NCI-H2107 treated with DMSO at 0.1 percent for 48 hours (cell line): ENCODE data around the gene DLG3.
"Not testable (repeated sequence)": the region's sequence is repeated elsewhere in the genome, so short reads cannot be mapped to it uniquely, and the experiment has no call there.

Experiments
- DNase-seq: peaks from one replicate; lab custom pipeline; 2025; ENCODE audit not compliant: unreplicated experiment; lab: John Stamatoyannopoulos, UW

DLG3 gene

GRCh38 chrX:70444326-70444945 is at the start of gene DLG3:
TSS of gene DLG3 (plus strand) at chrX:70444835. CDS start at chrX:70445202, 367 bp downstream.
- no peak for DNase-seq

- no peak for DNase-seq
These were observed 45.7 kb upstream of the DLG3 start for GRCh38 chrX:70398899-70399298.

- not testable (repeated sequence) for DNase-seq
These were observed 44.5 kb upstream of the DLG3 start for GRCh38 chrX:70400181-70400580.

DNA sequence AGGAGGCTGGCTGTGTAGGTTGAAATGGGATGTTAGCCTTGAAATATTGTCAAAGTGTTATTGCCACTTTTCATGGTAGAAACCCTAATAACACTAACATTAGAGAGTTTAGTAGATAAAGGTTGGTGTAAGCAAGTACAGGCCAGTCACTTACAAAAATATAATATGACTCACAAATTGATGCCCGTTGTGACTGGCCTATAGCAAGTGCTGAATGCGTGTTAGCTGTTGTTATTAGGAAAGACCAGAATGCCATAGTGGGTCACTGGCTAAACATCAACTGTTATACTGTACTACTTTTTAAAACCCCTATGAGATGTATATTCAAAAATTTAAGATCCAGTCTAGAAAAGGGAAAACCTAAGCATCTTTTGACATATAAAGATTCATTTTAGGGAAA is 41.9 kb upstream of the DLG3 start:
- DNase-seq: no peak

DNA sequence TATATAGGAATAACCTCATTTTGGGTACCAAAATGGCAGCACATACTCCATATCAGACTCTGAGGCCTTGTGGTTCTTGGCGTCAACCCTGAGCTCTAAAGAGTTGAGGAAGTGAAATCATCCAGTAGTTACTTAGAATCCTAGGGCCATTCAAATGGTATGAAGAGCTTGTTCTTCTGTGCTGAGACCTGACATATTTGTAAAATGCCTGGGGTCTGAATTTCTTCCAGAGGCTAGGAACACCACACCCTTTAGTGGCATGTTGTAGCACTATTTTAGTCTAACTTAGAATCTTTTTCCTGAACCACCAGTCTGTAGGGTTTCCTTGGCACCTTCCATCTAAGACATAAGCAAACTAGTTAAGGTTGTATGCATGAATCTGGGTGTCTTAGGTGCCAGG is 39.6 kb upstream of the DLG3 start:
- DNase-seq: no peak

- DNase-seq: no peak
These were observed 33.7 kb upstream of the DLG3 start for GRCh38 chrX:70410921-70411320.

GRCh38 chrX:70411475-70411874 is 33.2 kb upstream of the DLG3 start:
- DNase-seq: no peak

DNA sequence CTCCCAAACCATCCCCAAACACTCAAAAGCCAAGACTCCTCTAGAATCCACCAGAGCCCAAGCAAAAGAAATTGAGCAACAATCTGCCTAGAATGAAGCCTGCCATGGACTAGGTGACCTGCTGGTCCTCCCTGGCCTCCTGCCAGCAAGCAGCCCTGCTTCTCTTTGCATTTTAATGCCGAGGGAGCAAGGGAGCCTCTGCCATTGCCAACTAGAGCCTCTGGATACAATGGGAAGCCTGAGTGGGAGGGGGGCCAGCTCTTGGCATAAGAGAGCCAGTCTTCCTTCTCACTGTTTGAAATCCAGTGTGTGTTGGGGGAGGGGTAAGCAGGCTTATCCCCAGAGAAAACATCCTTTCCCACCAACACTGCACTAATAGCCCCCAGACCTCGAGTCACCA is 23.0 kb upstream of the DLG3 start:
- no peak for DNase-seq

DNA sequence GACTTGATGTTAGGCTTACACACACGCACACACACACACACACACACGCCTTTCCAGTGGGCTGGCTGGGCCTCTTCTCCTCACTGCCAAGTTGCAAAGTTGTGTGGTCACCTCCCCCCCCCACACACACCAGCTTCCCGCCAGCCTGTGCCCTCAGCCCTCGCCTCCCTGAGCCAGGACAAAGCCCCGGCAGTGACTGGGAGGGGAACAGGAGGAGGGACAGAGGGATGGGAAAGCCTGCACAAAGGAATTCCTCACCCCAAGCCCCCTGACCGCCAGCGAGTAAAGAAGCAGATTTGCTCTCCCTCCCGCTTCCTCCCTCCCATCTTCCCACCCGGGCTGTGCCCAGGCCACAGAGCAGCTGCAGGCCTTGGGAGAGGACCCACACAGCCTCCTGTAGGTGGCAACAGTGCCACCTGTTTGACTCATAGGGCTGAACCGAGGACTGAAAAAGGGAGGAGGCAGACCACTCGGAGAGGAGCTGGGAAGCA is 21.7 kb upstream of the DLG3 start, which contains the start of gene GDPD2:
Gene GDPD2, plus strand, starts transcription at position 464 of the 491 bp plus-strand sequence. CDS start 1,671 bp downstream, outside the sequence.
- peak; percentile 68 for DNase-seq

GRCh38 chrX:70423936-70424675 is 20.5 kb upstream of the DLG3 start:
- no peak for DNase-seq

GRCh38 chrX:70424801-70425200 is 19.8 kb upstream of the DLG3 start:
- no peak for DNase-seq

DNA sequence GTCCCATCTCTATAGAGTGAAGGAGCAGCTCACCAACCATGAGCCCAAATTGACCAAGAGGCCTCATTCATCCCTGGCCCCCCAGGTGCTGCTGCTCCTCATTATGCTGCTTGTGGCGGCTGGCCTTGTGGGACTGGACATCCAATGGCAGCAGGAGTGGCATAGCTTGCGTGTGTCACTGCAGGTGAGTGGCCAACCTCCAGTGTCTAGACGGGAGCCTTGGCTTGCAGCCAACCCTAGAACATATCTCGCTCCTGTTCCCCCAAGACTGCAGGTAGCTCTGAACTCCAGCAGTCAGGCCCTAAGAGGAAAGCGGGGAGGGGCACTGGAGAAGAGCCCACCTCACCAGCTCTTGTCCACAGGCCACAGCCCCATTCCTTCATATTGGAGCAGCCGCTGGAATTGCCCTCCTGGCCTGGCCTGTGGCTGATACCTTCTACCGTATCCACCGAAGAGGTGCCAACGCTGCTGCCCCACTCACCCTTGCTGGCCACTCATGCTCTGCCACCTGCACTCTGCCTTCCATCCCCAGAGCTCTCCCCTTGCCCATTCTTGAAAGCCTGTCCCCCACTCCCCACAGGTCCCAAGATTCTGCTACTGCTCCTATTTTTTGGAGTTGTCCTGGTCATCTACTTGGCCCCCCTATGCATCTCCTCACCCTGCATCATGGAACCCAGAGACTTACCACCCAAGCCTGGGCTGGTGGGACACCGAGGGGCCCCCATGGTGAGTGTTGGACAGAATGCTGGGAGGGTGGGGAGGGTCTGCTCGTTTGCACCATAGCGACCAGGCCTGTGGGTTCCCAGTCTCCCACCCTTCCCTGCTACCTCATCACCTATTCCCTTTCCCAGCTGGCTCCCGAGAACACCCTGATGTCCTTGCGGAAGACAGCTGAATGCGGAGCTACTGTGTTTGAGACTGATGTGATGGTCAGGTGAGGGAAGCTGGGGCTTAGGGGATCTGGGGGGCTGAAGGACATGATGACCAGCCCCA is 18.1 kb upstream of the DLG3 start:
- no peak for DNase-seq

DNA sequence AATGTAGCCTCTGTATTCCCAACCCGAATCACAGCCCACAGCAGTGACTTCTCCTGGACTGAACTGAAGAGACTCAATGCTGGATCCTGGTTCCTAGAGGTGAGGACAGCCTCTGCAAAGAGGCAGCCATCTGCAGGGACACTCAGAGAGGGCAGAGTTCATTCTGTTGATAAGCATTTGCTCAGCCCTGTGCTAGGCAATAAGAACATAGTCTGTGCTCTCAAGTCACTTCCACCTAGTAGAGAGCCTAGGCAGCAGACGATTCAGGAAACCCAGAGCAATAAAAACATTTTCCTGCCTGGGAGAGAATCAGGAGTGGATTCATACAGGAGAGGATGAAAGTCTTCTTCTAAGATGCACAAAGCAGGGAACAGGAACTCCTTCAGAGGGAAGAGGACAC is 17.3 kb upstream of the DLG3 start:
- no peak for DNase-seq

GRCh38 chrX:70429759-70430158 is 14.9 kb upstream of the DLG3 start:
- DNase-seq: no peak

- no peak for DNase-seq
These were observed 11.4 kb upstream of the DLG3 start for GRCh38 chrX:70432936-70433847.

DNA sequence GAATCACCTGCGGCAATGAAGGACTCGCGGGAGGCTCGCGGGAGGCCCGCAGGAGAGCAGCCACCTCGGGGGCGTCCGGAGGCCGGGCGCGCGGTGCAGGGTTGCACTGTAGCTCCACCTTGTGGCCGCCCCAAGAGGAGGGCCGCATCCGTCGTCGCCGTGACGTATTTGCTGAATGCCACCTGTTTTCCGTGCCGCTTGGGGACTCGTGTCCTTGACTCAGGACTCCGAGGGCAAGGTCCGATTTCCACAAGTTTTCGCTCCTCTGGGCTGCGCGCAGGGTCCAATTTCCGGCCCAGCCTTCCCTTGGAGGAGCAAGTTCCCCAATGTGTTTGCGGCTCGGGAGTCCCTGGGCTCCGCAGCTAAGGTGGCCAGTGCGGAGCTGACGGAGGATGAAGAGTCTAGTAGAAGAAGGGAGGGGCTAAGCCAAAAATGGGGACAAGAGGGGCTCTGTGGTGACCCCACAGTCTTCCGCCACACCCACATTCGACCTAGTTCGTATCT is 10.7 kb upstream of the DLG3 start:
- peak; percentile 51 for DNase-seq

GRCh38 chrX:70434352-70434866 is 10.2 kb upstream of the DLG3 start:
- peak; percentile 72 for DNase-seq

DNA sequence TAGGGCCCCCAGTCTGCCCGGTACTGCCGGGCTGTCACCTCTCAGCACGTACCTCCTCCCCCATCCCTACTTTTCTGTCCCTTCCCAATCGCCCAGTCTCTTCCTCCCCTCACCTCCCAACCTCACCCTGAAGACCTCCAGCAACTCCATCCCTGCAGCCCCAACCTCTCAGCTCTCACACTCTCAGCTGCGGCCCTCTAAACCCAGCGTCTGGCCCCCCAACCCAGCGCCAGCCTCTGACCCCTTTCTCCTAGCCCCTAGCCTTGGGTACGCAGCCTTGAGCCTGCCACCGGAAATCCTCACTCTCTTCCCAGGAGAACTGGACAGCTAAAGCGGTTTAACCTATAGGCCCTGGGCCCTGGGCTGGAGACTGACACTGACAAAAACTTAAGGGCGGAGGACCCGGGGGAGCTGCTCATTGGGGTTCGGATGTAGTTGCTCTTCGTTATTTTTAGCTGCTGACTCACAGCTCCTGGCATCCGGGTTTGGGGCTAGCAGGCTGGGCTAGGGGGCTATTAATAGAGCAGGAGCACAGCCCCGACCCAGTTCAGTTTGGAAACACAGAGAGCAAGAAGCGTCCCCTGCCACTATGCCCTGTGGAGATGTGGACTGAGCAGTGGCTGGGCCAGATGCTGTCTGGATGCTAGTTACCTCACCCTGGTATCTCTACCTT is 9.6 kb upstream of the DLG3 start:
- DNase-seq: no peak

- DNase-seq: no peak
These were observed 8.3 kb upstream of the DLG3 start for GRCh38 chrX:70436343-70436742.
